ENCODE data around the gene TMPRSS3. TPM values are rescaled to one million over a fixed set of nuclear protein-coding genes. Genes with fewer than 3 reads are reported as not detected.
A peak's percentile ranks its signal among the peaks of the same experiment; 100 is the strongest.

The TMPRSS3 gene
- total and polyA plus RNA-seq, 2 donors (not counting 1 experiment from before 2014, with no cell fraction given), result 0.10 to 0.12 TPM

DNA sequence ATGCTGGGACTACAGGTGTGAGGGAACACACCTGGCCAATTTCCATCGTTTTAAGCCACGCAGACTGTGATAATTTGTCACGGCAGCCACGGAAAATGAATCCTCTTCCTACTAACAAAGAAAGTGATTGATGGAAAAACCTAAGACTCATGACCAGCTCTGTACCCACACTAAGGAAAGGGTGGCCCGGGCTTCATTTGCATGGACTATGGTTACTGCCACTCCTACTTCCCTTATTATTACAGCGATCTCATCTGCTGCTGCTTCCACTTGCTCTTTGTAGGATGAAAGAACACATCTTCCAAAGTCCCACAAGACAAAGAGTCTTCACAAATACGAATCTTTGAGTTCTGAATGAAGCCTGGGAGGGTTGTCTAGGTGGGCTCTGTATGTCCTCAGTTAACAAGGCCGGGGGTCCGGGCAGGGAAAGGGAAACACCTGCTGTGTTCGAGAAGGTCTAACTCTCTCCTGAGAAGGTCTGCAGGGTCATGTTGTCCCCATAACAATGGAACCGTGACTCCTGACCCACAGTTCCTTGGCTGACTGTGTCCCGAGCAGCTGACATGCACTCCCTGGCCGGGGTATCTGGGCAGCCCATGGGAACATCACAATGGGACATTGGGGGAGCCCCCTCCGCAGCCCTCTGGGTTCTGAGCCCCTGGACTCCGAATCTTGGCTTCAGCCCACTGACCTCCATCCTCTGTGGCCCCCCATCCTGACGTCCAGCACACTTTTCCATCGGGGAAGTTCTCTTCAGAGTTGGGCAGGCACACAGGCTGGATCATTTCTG, 16.2 kb downstream of the TMPRSS3 start:
- Histone ChIP-seq H3K4me3 (ENCODE audit: control extremely low read depth in 1 of 5, extremely low read depth in 1 of 5, insufficient read depth in 1 of 5, low read depth in 2 of 5, low read length in 4 of 5) (no peak overlapping the region), H3K27me3 (replicated peaks in 1 of 4; ENCODE audit: control extremely low read depth in 1 of 4, control insufficient read depth in 3 of 4, insufficient read depth in 4 of 4, low read length in 3 of 4) (peaks cover 0 to 13% (median 0%) of the 10 kb centered on the region in 4 experiments), H3K36me3 (replicated peaks in 1 of 2; ENCODE audit: control extremely low read depth in 1 of 2, control insufficient read depth in 1 of 2, extremely low read depth in 1 of 2, insufficient read depth in 2 of 2, low read length in 1 of 2) (no peaks in the 10 kb centered on the region), H3K4me1 (ENCODE audit: control insufficient read depth in 2 of 2, insufficient read depth in 2 of 2, low read length in 2 of 2) (peaks cover 13 to 18% of the 10 kb centered on the region in 2 donors), H3K9me3 (ENCODE audit: control extremely low read depth in 1 of 3, control insufficient read depth in 2 of 3, insufficient read depth in 1 of 3, low read length in 2 of 3) (peaks cover 2 to 39% (median 19%) of the 10 kb centered on the region in 3 donors), H3K4me2 (replicated peaks; ENCODE audit: low read depth, low read length, poor library complexity, severe bottlenecking) (peak overlapping the region; percentile 23), H4K20me1 (ENCODE audit: control insufficient read depth, insufficient read depth, low read length, poor library complexity, severe bottlenecking) (no peaks in the 10 kb centered on the region), H2AFZ (ENCODE audit: insufficient read depth, low read depth, low read length, poor library complexity, severe bottlenecking) (peak overlapping the region; percentile 7), H3K27ac (ENCODE audit: low read length in 2 of 2) (no peak overlapping the region), H3K79me2 (ENCODE audit: control insufficient read depth, insufficient read depth, low read length) (no peaks in the 10 kb centered on the region), H3K9ac (ENCODE audit: low read length) (no peak overlapping the region)
- 73% methylated on average over 15 of the region's 17 CpGs for WGBS (ENCODE audit: insufficient coverage)
- H3K27me3 Mint-ChIP-seq, result peaks cover 3% of the 10 kb centered on the region
- H3K9me3 Mint-ChIP-seq (ENCODE audit: insufficient read depth), result peaks cover 11% of the 10 kb centered on the region
- POLR2A ChIA-PET, result interaction anchor here (0.5 kb wide), 1 partner anchor 17 kb away, joined by 3 read pairs; no protein-coding TSS in a partner anchor
- peaks cover 19% of the 10 kb centered on the region for H3K4me1 Mint-ChIP-seq
- peak overlapping the region; percentile 73 for H3K4me3 Mint-ChIP-seq
- ATAC-seq (ENCODE audit: low read depth) (peak; percentile 73), DNase-seq (peak; percentile 48)
- no peak for TF ChIP-seq EZH2 (IDR thresholded peaks at IDR 0.05; ENCODE audit: borderline replicate concordance, insufficient read depth, low read depth, low read length, poor library complexity, severe bottlenecking)
- TF ChIP-seq, protein P1, sequence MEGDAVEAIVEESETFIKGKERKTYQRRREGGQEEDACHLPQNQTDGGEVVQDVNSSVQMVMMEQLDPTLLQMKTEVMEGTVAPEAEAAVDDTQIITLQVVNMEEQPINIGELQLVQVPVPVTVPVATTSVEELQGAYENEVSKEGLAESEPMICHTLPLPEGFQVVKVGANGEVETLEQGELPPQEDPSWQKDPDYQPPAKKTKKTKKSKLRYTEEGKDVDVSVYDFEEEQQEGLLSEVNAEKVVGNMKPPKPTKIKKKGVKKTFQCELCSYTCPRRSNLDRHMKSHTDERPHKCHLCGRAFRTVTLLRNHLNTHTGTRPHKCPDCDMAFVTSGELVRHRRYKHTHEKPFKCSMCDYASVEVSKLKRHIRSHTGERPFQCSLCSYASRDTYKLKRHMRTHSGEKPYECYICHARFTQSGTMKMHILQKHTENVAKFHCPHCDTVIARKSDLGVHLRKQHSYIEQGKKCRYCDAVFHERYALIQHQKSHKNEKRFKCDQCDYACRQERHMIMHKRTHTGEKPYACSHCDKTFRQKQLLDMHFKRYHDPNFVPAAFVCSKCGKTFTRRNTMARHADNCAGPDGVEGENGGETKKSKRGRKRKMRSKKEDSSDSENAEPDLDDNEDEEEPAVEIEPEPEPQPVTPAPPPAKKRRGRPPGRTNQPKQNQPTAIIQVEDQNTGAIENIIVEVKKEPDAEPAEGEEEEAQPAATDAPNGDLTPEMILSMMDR (IDR thresholded peaks at IDR 0.05), result no peak
- CTCF ChIA-PET, result no interaction called here
- intact Hi-C loops (cut with micrococcal nuclease), result no loop called here
- H3K27ac Mint-ChIP-seq, result peak overlapping the region; percentile 37

DNA sequence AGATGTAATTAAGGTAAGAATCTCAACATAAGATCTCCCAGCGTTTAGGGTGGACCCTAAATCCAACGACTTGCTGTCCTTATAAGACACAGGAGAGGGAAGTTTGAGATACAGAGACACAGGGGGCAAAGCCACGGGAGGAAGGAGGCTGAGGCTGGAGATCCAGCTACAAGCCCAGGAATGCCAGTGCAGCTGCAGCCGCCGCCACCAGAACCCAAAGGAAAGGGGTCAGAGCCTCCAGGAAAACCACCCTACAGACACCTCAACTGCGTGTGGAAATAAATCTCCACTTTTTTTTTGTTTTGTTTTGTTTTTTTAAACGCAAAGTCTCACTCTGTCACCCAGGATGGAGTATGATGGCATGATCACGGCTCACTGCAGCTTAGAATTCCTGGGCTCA, 17.4 kb downstream of the TMPRSS3 start:
- POLR2A ChIA-PET, result no interaction called here
- no peaks in the 10 kb centered on the region for H3K36me3 ChIP-seq (replicated peaks in 1 of 2; ENCODE audit: control extremely low read depth in 1 of 2, control insufficient read depth in 1 of 2, extremely low read depth in 1 of 2, insufficient read depth in 2 of 2, low read length in 1 of 2)
- no peak overlapping the region for H3K9ac ChIP-seq (ENCODE audit: low read length)
- H3K27me3 ChIP-seq (replicated peaks in 1 of 4; ENCODE audit: control extremely low read depth in 1 of 4, control insufficient read depth in 3 of 4, insufficient read depth in 4 of 4, low read length in 3 of 4), result peaks cover 0 to 13% (median 0%) of the 10 kb centered on the region in 4 experiments
- no peaks in the 10 kb centered on the region for H4K20me1 ChIP-seq (ENCODE audit: control insufficient read depth, insufficient read depth, low read length, poor library complexity, severe bottlenecking)
- Mint-ChIP-seq H3K4me1 (peaks cover 10% of the 10 kb centered on the region), H3K27me3 (peaks cover 3% of the 10 kb centered on the region), H3K27ac (no peak overlapping the region), H3K9me3 (ENCODE audit: insufficient read depth) (peaks cover 11% of the 10 kb centered on the region), H3K4me3 (no peak overlapping the region)
- H3K4me3 ChIP-seq (ENCODE audit: control extremely low read depth in 1 of 5, extremely low read depth in 1 of 5, insufficient read depth in 1 of 5, low read depth in 2 of 5, low read length in 4 of 5), result no peak overlapping the region
- no peak overlapping the region for H3K27ac ChIP-seq (ENCODE audit: low read length in 2 of 2)
- H3K4me2 ChIP-seq (replicated peaks; ENCODE audit: low read depth, low read length, poor library complexity, severe bottlenecking), result no peak overlapping the region
- H3K4me1 ChIP-seq (ENCODE audit: control insufficient read depth in 2 of 2, insufficient read depth in 2 of 2, low read length in 2 of 2), result peaks cover 9 to 12% of the 10 kb centered on the region in 2 donors
- peaks cover 2 to 32% (median 19%) of the 10 kb centered on the region in 3 donors for H3K9me3 ChIP-seq (ENCODE audit: control extremely low read depth in 1 of 3, control insufficient read depth in 2 of 3, insufficient read depth in 1 of 3, low read length in 2 of 3)
- ATAC-seq (ENCODE audit: low read depth), result no peak
- H2AFZ ChIP-seq (ENCODE audit: insufficient read depth, low read depth, low read length, poor library complexity, severe bottlenecking), result no peak overlapping the region
- intact Hi-C loops (cut with micrococcal nuclease), result no loop called here
- H3K79me2 ChIP-seq (ENCODE audit: control insufficient read depth, insufficient read depth, low read length), result no peaks in the 10 kb centered on the region
- CTCF ChIA-PET, result interaction anchor here (0.9 kb wide), 1 partner anchor 15 kb away, joined by 3 read pairs; no protein-coding TSS in a partner anchor
- 81% methylated on average over 6 of the region's 8 CpGs for WGBS (ENCODE audit: insufficient coverage)
- TF ChIP-seq, protein P1 (IDR thresholded peaks at IDR 0.05), result no peak
- no peak for TF ChIP-seq EZH2 (IDR thresholded peaks at IDR 0.05; ENCODE audit: borderline replicate concordance, insufficient read depth, low read depth, low read length, poor library complexity, severe bottlenecking)
- DNase-seq, result no peak

Measured in B cell (primary cell).